ENCODE data around the gene P2RY10.

P2RY10 gene

DNA sequence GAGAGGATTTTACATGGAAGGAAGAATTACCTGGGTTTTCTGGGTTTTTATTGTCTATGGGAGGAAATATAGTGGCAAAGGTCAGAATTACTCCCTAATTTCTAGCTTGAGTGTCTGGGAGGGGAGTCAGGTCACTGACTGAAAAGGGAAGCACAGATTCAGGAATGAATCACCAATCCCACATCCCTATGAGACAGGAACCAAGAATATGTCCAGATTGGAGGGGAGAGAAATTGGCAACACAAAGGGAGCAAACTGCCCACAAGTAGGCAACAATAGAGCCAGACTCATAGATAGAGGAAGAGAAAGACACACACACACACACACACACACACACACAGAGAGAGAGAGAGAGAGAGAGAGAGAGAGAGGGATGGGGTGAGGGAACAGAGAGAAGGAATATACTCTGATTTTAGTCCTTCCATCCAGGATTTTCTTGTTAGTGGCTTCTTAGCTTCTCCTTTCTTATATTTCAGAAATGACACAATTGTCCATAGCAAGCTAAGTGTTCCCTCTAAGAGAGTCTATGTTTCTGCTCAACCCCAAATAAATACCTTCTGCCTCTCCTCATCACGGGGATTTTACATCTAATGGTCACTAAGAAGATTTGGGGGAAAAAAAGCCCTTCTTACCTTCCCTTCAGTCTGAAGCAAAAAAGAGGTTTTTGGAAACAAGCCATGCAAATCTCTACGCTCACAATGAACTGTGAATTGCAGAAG lies 12.0 kb downstream of the P2RY10 start:
- Histone ChIP-seq H3K4me2 (no peak overlapping the region), H3K4me1 (ENCODE audit: low read depth, poor library complexity, severe bottlenecking) (no peaks in the 10 kb centered on the region), H3K9ac (no peak overlapping the region), H3K36me3 (ENCODE audit: insufficient read depth) (no peaks in the 10 kb centered on the region), H2AFZ (ENCODE audit: low read depth) (no peak overlapping the region), H3K27ac (no peak overlapping the region), H3K79me2 (ENCODE audit: insufficient read depth, low read depth) (no peaks in the 10 kb centered on the region), H3K4me3 (IDR thresholded peaks at IDR 0.05; ENCODE audit: insufficient read depth, low read depth, low read length) (no peak overlapping the region), H3K27me3 (ENCODE audit: insufficient read depth, low read depth) (no peaks in the 10 kb centered on the region), H4K20me1 (ENCODE audit: insufficient read depth) (no peaks in the 10 kb centered on the region)
- TF ChIP-seq CTCF (conservative IDR thresholded peaks at IDR 0.05; ENCODE audit: low read depth, low read length) = no peak

- no peak overlapping the region for H3K9ac ChIP-seq
- no peak overlapping the region for H2AFZ ChIP-seq (ENCODE audit: low read depth)
- no peaks in the 10 kb centered on the region for H3K27me3 ChIP-seq (ENCODE audit: insufficient read depth, low read depth)
- H3K4me2 ChIP-seq = no peak overlapping the region
- H3K4me1 ChIP-seq (ENCODE audit: low read depth, poor library complexity, severe bottlenecking) = no peaks in the 10 kb centered on the region
- no peak overlapping the region for H3K27ac ChIP-seq
- no peak overlapping the region for H3K4me3 ChIP-seq (IDR thresholded peaks at IDR 0.05; ENCODE audit: insufficient read depth, low read depth, low read length)
- H4K20me1 ChIP-seq (ENCODE audit: insufficient read depth) = no peaks in the 10 kb centered on the region
- no peaks in the 10 kb centered on the region for H3K79me2 ChIP-seq (ENCODE audit: insufficient read depth, low read depth)
- no peak for TF ChIP-seq CTCF (conservative IDR thresholded peaks at IDR 0.05; ENCODE audit: low read depth, low read length)
- no peaks in the 10 kb centered on the region for H3K36me3 ChIP-seq (ENCODE audit: insufficient read depth)
These were observed 12.6 kb downstream of the P2RY10 start for GRCh38 chrX:78957768-78958130.

DNA sequence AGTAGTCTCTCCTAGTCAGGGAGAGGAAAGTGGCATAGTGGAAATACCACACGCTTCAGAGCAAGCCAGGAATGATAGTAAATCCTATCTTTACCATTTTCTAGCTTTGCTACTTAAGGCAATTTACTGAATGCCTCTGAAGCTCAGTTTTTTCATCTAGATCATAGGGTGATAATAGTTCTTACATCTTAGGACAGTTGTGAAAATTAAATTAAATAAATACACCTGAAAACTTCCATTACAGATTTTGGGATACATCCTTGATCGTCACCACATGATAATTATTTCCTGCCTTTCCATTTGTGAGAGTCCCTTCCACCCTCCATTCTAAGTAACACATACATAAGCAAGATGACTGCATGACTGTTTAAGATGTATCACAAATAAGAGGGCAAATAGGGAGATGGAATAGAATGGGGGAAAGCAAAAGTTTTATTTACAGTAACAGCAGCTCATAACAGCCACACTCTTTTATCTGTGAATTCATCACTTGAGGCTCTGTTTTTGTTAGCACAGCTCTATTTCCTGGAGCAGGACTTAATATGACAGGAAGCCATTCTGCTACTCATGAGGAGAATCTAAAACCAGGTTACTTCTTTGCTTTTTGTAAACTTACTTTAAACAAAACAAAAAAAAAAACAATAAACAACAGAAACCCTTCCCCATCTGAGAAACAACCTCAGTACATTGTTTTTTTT lies 13.4 kb downstream of the P2RY10 start:
- no peak for TF ChIP-seq CTCF (conservative IDR thresholded peaks at IDR 0.05; ENCODE audit: low read depth, low read length)

GRCh38 chrX:78960888-78961287 lies 15.7 kb downstream of the P2RY10 start:
- Histone ChIP-seq H4K20me1 (ENCODE audit: insufficient read depth) (no peaks in the 10 kb centered on the region), H2AFZ (ENCODE audit: low read depth) (no peak overlapping the region), H3K27ac (no peak overlapping the region), H3K79me2 (ENCODE audit: insufficient read depth, low read depth) (no peaks in the 10 kb centered on the region), H3K4me1 (ENCODE audit: low read depth, poor library complexity, severe bottlenecking) (no peaks in the 10 kb centered on the region), H3K36me3 (ENCODE audit: insufficient read depth) (no peaks in the 10 kb centered on the region), H3K4me2 (no peak overlapping the region), H3K4me3 (IDR thresholded peaks at IDR 0.05; ENCODE audit: insufficient read depth, low read depth, low read length) (no peak overlapping the region), H3K27me3 (ENCODE audit: insufficient read depth, low read depth) (no peaks in the 10 kb centered on the region), H3K9ac (no peak overlapping the region)
- TF ChIP-seq CTCF (conservative IDR thresholded peaks at IDR 0.05; ENCODE audit: low read depth, low read length) = no peak

More for the DNA sequence above, 13.4 kb downstream of the P2RY10 start:
- H3K79me2 ChIP-seq (ENCODE audit: insufficient read depth, low read depth) = no peaks in the 10 kb centered on the region
- no peak overlapping the region for H3K4me3 ChIP-seq (IDR thresholded peaks at IDR 0.05; ENCODE audit: insufficient read depth, low read depth, low read length)
- H2AFZ ChIP-seq (ENCODE audit: low read depth) = no peak overlapping the region
- H3K27ac ChIP-seq = no peak overlapping the region
- no peaks in the 10 kb centered on the region for H3K27me3 ChIP-seq (ENCODE audit: insufficient read depth, low read depth)
- H3K4me1 ChIP-seq (ENCODE audit: low read depth, poor library complexity, severe bottlenecking) = no peaks in the 10 kb centered on the region
- no peak overlapping the region for H3K4me2 ChIP-seq
- H3K36me3 ChIP-seq (ENCODE audit: insufficient read depth) = no peaks in the 10 kb centered on the region
- H4K20me1 ChIP-seq (ENCODE audit: insufficient read depth) = no peaks in the 10 kb centered on the region
- no peak overlapping the region for H3K9ac ChIP-seq
